HG02759 (cell line): ENCODE data around the gene DNAH2.
"Not testable (repeated sequence)": the region's sequence is repeated elsewhere in the genome, so short reads cannot be mapped to it uniquely, and the experiment has no call there.

ENCODE experiments used
- ATAC-seq: cut with Tn5 transposase; IDR thresholded peaks from one replicate; pipeline ENCODE4 v1.9.1; 2021; ENCODE audit warnings: mild to moderate bottlenecking, moderate library complexity; ENCODE audit not compliant: unreplicated experiment

The DNAH2 gene

GRCh38 chr17:7849751-7850504 is 132.4 kb downstream of the DNAH2 start:
- no peak for ATAC-seq

- ATAC-seq: no peak
Observed at GRCh38 chr17:7850701-7851437, 133.3 kb downstream of the DNAH2 start.

GRCh38 chr17:7851438-7852261 is 134.1 kb downstream of the DNAH2 start:
- peak; percentile 85 for ATAC-seq

GRCh38 chr17:7852262-7852670 is 134.7 kb downstream of the DNAH2 start:
- ATAC-seq: no peak

GRCh38 chr17:7852919-7853690 is 135.6 kb downstream of the DNAH2 start:
- no peak for ATAC-seq

GRCh38 chr17:7853691-7854038 is 136.1 kb downstream of the DNAH2 start:
- ATAC-seq: no peak

GRCh38 chr17:7854078-7854777 is 136.7 kb downstream of the DNAH2 start:
- ATAC-seq: no peak

- no peak for ATAC-seq
Observed at GRCh38 chr17:7854851-7855659, 137.5 kb downstream of the DNAH2 start, which contains the start of gene TMEM88. Gene TMEM88 (plus strand): TSS chr17:7855066. CDS start chr17:7855075, 9 bp downstream.

GRCh38 chr17:7855660-7856010 is 138.1 kb downstream of the DNAH2 start:
- no peak for ATAC-seq

- ATAC-seq: no peak
Observed at GRCh38 chr17:7856011-7856810, 138.7 kb downstream of the DNAH2 start.

- ATAC-seq: peak; percentile 76
Observed at GRCh38 chr17:7856811-7857712, 139.5 kb downstream of the DNAH2 start, which contains the start of gene NAA38. Gene NAA38 (minus strand): TSS chr17:7857559. CDS start chr17:7857463, 96 bp downstream.

- peak; percentile 38 for ATAC-seq
Observed at GRCh38 chr17:7857713-7858521, 140.4 kb downstream of the DNAH2 start, which contains the start of gene CYB5D1. Gene CYB5D1 (plus strand): TSS chr17:7858003. CDS start chr17:7858135, 132 bp downstream.

GRCh38 chr17:7858522-7858810 is 140.9 kb downstream of the DNAH2 start:
- ATAC-seq: no peak

- ATAC-seq: no peak
Observed at GRCh38 chr17:7859028-7859427, 141.5 kb downstream of the DNAH2 start.

- no peak for ATAC-seq
Observed at GRCh38 chr17:7862692-7863437, 145.3 kb downstream of the DNAH2 start.

GRCh38 chr17:7864384-7864783 is 146.8 kb downstream of the DNAH2 start:
- ATAC-seq: not testable (repeated sequence)
